ENCODE results near the gene FBXL17.

The FBXL17 gene

DNA sequence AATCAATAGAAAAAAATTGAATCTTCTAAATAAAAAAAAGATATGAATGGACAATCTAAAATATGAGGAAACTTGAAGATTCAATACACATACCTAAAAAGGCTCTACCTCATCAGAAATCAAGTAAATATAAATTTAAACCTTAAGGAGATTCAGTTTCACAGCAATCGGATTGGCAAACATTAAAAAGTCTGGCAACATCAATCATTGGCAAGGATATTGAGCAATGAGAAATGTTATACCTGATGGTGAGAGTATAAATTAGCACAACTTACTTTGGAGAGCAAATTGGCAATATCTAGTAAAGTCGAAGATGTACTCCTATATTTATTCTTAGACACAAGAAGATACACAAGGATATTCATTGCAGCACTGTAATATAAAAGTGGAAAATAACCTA is 436.8 kb downstream of the FBXL17 start:
- no peak for DNase-seq

DNA sequence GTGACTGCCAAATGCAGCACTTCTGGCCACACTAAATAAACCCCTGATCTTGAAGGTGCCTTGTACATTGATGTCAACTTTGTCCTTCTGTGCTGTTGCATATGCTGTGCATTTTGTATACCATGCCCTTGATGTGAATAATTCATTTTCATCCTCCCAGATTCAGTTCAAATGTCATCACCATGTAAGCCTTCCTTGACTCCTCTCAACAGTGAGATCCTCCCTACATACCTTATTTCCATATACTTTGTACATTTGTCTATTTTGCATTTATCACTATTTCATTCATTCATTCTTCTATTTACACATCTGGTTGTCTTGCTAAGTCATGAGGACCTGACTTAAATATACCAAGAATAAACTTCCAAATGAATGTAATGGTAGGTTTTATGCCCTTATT is 438.0 kb downstream of the FBXL17 start:
- no peak for DNase-seq

DNA sequence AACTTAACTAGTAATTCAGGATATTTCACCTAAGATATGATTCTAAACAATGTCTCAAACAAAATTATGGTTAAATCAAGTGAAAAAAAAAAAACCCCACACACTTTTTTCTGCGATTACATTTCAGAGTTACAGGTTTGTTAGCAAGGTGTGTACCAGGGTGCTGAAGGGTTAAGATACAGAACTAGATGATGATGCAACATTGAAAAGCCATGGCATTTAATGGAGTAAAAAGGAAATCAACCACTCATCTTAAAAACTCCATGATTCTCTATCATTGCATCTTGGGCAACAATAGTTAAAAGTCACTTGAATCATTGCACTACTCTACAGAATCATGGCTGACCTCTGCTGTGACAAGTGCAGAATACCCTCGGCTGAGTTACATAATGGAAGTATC is 440.9 kb downstream of the FBXL17 start:
- DNase-seq = no peak

DNA sequence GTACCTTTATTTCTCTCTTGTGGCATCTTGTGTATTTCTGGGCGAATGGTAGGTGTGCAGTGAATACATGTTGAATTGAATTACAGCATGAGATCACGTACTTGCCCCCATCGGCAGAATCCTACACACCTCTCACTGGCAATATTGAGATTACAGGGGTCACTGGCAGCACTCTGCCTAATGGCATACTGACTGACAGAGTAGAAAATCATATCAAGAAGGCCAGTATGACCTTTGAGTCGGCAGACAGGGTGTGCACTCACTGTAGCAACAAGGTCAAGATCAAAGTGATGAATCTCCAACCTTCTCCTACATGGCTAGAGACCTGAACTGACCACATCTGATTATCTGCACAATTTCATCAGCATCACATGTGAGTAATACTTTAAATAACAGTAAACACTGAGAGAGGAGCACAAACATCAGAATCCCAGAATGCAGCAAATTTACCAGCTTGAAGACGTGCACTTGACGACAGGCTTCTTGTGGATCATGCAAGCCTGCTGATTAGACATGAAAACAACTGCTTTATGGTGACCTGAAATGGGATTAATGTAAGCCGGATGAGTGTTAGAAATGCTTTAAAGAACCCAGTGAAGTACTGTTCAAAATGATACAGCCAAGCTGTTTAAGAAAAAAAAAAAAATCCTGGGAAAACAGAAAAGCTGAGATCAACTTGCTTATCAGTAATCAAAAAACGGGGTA is 444.1 kb downstream of the FBXL17 start:
- no peak for DNase-seq

DNA sequence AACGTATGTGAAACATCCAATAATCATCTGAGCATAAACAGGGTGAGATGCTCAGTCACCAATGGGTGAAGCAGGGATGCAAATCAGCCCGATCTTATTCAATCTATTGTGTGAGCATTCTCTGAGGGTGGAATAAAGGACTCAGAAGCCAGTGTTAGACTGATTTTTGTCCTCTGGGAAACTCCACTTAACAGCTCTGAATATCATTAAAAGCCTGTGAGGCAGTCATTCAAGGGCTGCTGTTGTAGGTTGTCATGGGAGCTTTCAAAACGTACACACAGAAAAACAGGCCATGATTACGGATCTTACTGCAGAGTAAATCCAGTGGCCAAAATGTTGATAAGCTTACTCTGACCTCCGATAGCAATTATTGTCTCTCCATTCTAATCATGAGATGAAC is 444.7 kb downstream of the FBXL17 start:
- DNase-seq = no peak

DNA sequence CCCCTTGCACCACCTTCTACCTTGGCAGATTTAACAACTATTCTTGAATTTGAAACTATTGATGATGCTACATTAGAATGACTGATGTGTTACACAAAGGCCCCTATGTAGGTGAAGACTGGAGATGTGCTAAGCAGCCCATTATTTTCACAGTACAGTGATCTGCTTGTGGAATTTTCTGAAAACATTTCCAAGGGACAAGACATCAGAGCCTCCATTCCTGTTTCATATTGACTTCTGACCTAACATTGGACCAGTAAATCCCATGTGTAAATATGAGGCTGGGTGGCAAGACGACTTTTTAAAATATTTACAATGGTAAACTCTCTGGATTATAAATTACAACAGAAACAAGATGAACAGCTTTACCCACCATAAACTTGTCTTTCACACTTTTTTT is 445.4 kb downstream of the FBXL17 start:
- DNase-seq = no peak

DNA sequence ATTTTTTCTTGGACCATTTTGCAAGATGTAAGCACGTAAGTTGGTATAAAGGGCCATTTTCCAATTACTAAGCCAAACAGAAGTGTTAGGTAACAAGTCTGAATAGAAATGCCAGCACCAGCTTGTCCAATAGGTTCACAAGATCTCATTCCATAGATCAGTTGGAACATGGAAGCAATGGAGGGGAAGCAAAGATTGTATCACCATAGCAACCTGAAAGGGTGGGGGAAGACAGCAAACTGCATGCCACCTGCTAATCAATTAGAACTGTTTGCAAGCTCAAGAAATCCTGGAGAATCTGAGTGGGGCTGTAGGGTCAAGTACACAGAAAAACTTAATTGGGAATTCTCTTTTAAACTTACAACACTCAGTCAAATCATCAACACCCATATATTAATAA is 446.3 kb downstream of the FBXL17 start:
- DNase-seq = no peak

DNA sequence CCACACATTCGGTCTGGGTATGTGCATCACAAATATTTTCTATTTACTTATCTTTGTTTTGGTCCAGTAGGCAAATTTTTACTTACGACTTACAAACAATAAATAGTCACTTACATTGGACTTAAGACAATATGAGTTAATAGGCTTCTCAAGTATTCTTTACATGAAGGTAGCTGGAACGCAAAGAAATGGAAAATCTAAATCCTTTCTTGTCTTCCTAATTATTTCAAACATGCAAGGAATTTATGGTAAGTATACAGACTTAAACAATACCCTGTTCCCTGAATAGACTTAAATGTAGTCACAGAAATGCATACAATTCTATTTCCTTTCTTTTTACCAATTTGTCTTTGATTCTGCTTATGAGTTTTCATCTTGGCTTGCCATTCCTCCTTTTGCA is 448.6 kb downstream of the FBXL17 start:
- no peak for DNase-seq

DNA sequence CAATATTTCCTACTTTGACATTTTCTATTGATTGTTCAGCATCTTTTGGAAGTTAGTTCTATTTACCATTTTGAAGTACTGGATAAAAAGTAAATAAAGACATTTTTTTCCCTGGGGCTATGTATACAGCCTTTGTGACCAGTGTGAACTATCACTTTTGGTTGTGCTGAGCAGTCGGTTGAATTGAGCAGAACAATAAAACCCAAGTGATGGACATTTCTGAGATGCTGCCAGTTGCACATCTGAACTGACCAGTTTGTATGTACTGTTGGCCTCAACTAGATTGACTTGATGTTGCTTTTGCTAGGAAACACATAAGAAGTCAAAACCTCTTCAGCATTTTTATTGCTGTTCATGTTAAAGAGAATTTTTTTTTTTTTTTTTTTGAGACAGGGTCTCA is 451.0 kb downstream of the FBXL17 start:
- no peak for DNase-seq

DNA sequence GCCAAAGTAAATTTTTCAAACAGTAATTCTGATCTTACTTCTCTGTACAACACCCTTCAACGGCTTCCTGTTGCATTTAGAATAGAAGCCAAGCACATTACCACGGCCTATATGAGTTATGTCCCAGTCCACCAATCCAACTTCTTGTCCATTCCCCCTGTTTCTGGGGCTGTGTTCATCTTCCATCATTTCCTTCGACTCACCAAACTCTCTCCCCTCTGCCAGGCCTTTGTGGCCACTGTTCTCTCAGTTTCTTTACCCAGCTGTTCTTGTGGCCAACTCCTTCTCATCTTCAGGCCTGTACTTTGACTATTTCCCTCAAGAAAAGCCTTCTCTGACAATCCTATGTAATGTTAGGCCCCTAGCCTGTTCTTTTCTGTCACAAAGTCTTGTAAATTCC is 451.8 kb downstream of the FBXL17 start:
- peak; percentile 7 for DNase-seq

DNA sequence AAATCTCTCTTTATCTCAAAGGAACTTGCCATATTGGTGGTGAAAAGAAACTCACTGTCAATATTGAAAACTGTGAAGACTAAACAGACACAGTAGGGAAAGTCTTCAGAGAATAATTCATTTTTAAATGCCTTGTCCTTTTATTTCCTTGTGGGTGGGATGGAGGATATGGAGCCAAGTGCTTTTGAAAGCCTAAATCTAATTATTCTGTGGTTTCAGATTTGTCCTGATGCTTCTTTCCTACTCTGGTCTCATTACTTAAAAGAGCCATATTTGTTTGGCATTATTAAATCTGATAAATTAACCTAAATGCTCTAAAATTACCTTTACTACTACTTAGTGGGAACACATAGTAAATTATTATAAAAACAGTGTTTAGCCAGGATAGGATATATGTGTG is 452.8 kb downstream of the FBXL17 start:
- DNase-seq = no peak

DNA sequence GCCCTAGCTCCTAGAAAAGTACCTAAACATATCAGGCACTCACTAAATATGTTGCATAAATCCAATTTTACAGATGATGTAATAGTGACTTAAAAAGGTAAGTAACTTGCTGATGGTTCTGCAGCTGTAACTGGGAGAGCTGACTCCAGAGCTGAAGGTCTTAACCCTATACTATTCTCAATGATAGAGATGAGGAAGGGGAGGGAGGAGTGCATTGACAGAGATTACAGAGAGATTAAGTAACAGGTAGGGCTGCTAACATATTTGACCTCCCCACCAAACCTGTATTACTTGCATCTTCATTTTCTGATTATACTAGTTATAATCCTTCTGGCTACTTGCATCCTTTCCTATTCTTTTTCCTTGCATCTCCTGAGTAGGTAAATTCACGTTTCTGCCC is 455.8 kb downstream of the FBXL17 start:
- no peak for DNase-seq

DNA sequence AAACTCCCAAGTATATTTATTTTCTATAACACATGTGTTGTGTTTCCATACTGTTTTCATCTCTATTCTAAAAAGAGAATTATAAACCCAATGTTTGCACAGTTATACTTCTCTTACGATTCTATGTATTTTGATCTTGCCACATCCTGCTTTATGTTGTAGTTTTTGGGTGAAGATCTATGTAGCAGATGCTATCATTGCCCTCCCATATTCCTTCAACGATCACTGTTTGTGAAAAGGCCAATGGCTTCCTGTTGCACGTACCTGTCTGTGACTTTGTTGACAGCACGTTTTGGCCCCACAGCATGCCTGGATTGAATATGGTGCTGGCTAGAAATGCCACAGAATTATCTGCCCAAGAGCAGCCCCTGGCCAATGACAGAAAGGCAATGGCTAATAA is 456.7 kb downstream of the FBXL17 start:
- DNase-seq = no peak

DNA sequence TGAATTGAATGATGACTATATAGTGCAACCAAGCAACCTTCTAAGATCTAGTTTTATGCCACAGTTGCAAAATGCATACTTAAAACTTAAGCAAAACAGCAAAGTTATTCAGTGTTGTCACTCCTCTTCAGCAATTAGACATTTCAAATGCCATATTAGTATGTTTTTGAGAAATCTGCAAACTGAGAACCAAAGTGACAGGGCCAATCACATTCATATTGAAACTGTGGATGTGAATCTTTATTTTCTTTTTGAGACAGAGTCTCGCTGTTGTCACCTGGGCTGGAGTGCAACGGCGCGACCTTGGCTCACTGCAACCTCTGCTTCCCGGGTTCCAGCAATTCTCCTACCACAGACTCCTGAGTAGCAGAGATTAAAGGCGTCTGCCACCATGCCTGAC is 461.9 kb downstream of the FBXL17 start:
- peak; percentile 82 for DNase-seq

DNA sequence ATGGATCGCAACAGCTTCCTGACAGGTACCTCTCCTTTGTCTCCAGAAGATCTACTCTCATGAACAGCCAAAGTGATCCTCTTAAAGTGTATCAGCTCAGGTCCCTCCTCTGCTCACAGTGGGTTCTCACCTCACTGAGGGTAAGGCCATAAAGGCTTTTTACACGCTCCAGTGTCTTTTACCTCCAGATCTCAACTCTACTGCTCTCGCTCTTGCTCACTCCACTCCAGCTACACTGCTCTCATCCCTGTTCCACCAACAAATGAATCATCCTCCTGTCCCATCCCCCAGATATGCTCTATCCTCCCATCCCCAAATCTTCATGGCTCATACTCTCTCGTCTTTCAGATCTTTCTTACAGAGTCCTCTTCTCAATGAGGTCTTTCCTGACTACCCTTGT is 462.5 kb downstream of the FBXL17 start:
- DNase-seq = peak; percentile 44

DNA sequence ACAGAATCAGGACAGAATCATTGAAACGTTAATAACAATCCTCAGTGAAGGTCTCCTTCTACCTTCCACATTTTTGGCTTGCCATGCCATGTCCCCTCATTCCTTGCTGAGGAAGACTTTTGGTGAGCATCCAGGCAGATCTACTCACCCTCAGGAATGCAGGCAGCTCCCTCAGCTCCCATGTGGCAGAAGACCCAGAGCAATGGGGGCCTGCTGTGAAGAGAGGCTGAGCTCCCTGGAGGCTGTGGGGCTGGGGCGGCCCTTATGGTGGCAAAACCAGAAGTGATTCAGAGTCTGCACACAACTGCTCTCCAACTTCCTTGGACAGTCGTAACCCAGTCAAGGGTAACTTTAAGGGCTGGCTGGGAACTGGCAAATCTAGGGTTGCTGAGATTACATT is 463.9 kb downstream of the FBXL17 start:
- peak; percentile 10 for DNase-seq

DNA sequence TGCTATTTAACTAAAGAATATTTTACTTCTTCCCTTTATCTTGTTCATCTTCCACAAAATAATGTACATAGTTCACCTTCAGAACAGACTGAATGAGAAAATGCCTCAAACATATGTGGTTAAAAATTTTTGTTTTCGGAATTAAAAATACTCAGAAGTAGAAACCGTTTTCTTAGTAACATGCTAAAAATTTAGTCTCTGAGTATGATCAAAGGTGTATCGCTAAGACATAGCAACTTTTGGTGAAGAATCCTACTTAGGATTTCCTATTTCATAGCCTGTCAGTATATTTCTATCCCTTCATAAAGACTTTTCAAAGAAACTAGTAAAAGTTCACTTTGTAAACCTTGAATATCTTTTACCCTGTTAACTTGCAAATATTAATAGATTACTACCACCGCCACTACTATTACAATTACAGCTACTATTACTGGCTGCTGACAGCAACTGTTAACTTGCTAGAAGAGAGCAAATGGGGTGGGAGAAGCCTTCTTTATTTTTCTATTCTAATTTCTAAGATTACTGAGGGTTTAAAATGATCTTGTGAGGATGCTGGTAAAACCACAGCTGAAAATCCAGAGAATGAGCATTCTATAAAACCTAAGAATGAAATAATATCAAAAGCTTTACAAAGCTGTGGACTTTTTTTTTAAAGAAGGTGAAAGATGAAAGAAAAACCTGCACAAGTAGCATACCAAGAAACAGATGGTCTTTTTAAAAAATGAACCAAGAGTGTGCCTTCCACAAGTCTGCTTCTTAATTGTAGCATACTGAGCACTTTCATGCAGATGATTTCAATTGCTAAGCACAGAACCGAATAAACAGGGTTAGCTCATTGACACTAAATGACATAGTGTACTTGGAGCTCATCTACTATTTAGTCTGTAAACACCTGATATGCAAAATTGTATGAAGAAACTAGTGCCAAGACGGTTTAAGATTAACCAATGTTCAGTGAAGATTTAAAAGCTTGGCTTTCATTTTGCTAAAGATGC is 464.9 kb downstream of the FBXL17 start:
- DNase-seq = peak; percentile 16

DNA sequence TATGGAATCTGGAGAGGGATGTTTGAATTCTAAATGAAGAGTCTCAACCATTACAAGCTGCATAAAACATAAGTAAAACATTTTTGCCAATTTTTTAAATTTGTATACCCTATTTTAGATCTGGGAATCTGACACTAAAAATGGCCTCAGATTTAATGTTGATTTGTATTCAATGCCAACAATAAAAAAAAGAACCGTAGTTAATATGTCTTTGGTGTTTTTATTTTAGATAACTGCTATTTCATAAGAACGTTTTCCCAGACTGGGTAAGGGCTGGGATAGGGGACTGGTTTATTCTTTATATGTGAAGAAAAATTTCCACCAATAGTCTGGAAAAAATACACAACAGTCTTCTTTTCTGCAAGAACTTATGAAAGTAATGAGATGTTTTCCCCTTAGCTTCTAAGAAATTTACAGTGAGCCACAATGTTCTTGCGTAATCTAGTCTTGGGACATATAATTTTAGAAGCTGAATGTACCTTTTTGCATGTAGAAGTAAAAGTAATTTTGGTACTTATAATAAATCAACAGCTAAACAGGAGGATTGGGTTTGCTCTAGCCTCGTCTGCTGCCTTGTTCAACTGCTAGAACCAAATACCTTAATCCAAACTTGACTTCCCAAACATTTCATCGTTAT is 466.6 kb downstream of the FBXL17 start:
- no peak for DNase-seq

DNA sequence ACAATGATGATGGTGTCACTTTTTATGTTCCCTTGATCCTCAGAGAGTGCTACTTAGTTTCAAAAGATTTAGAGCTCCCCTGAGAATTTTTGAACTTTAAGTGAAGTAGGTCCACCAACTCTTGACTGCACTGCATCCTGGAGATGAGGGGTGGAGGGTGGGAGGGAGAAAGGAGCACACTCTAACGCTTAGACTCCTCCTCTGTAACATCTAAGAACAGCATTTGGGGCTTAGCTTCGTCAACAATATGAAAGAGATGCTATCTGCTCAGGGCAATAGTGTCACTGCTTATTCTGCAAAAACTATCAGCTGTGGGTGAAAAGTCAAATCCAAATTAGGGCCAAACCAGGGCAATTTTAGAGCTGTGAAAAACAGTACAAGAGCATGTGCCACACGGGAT is 468.4 kb downstream of the FBXL17 start:
- DNase-seq = no peak

DNA sequence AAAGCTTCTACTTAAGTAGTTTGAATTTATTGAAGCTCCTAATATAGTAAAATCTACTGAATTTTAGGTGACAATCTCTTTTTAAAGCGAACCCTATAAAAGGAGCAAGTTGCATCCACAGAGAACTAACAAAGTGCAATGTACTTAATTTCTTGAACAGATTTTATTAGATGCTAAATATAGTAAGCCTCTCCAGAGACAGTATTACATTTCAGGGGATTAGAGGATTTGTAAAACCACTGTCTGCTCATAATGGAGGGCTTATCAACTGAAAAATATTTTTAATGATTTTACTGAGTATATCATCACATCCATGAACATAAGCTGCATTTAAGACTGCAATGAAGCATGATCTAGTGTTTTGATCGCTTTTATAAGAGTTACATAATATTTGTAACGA is 481.2 kb downstream of the FBXL17 start:
- DNase-seq = no peak

DNA sequence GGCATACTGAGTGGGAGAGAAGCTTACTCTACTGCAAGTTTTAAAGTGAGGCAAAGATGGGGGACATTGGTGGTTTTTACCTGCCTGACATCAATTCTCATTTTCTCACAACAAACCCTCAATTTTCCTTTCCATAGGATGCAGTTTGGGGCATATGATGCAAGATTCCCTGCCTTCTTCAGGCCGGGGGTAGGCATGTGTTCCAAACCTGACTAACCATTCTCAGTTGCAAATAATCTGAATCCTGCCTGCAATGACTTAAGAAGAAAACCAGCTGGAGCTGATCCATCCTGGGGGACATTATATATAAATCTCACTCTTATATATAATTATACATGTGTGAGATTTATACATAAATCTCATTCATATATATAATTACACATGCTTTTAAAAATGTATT is 487.5 kb downstream of the FBXL17 start:
- no peak for DNase-seq

DNA sequence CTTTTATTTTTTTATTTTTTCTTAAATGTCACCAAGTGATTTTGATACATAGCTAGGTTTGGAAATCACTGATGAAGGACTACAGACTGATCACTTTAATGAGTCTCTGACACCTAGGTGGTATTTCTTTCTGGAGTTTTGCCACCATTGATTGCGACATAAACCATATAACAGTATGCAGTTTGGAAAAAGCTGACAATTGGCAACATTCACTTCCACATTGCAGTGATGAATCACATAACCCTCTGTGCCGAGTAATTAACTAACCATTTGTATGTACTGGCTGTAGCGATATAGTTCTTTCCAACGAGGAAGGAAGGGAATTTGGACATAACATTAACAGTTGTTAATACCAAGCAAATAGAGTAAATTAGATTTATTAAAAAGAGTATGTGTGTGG is 488.3 kb downstream of the FBXL17 start:
- no peak for DNase-seq

DNA sequence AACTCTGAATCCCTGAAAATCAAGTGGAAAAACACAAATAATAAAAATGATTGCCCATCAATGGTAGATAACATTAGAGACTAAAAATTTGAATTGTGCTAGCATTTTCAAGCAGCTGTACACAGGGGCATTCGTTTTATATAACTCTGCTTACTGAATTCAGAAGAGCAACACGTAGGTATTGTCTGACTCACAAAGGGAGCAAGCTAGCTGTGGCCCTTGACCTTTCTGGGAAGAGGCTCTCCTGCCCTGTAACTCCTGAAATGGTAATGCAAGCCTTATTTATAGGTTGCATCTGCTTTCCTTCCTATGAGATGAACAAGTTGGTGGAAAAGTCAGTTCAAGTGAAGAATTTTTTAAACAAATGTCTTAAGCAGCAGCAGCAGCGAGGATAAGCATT is 492.5 kb downstream of the FBXL17 start:
- no peak for DNase-seq

DNA sequence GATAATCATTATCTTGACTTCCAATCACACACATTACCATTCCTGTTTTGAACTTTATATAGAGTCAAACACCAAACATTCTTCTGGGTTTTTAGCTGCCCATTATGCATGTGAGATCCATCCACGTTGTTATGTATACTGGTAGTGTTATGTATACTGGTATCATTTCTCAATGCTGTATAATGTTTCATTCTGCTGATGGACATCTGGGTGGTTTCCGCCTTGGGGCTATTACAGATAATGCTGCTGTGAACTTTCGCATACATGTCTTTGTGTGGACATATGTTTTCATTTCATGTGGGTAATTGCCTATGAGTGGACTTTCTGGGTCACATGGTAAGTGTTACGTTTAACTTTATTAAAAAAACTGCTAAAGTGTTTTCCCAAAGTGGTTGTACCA is 493.4 kb downstream of the FBXL17 start:
- no peak for DNase-seq
